PC-3 (cell line): ENCODE measurements around the gene VEGFA.

Experiments used
- EZH2 ChIP-seq: fragments of 300-600 bp; sonication (generic); IDR thresholded peaks from one replicate; pipeline ENCODE4 v1.6.1; 2017; ENCODE audit warnings: antibody characterized with exemption, mild to moderate bottlenecking, low read length; ENCODE audit not compliant: unreplicated experiment
- EZH2phosphoT487 ChIP-seq: fragments of 300-600 bp; sonication (generic); IDR thresholded peaks from 2 replicates; pipeline ENCODE4 v1.6.1; 2018; ENCODE audit warnings: mild to moderate bottlenecking, antibody characterized with exemption, low read length, borderline replicate concordance
- TF ChIP-seq, protein P1 (sequence below): fragments of 300-600 bp; sonication (generic); conservative IDR thresholded peaks from 2 replicates; pipeline ENCODE4 v1.5.1; 2017; ENCODE audit warnings: antibody characterized with exemption, low read depth, mild to moderate bottlenecking, low read length

DNA sequence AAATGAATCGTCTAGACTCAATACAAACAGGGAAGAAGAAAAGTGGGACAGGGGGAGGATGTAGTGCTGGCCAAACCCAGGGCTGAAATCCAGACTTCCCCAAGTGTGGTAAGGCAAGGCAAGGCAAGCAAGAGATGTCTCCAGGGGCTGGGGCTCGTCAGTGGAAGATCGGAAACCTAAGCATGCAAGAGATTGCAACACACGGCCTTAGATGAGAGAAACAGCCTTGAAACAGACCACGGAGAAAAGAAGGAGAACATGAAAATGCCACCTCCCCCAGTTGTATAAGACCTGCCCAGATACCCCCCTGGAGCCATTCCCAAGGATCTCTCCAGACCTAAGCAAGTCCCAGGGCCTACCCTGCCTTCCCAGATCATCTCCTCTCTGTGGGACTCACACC is 20.0 kb downstream of the VEGFA start:
- TF ChIP-seq, protein P1, sequence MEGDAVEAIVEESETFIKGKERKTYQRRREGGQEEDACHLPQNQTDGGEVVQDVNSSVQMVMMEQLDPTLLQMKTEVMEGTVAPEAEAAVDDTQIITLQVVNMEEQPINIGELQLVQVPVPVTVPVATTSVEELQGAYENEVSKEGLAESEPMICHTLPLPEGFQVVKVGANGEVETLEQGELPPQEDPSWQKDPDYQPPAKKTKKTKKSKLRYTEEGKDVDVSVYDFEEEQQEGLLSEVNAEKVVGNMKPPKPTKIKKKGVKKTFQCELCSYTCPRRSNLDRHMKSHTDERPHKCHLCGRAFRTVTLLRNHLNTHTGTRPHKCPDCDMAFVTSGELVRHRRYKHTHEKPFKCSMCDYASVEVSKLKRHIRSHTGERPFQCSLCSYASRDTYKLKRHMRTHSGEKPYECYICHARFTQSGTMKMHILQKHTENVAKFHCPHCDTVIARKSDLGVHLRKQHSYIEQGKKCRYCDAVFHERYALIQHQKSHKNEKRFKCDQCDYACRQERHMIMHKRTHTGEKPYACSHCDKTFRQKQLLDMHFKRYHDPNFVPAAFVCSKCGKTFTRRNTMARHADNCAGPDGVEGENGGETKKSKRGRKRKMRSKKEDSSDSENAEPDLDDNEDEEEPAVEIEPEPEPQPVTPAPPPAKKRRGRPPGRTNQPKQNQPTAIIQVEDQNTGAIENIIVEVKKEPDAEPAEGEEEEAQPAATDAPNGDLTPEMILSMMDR = no peak
- TF ChIP-seq EZH2 = no peak
- TF ChIP-seq EZH2phosphoT487 = no peak
